OCI-LY7 (cell line): ENCODE data around the gene HS2ST1. TPM values are rescaled to one million over a fixed set of nuclear protein-coding genes. Genes with fewer than 3 reads are reported as not detected.

Experiments used
- BruUV-seq: library from RNA; stranded (reverse); fragments of 400-500 nt; replicated peaks from 2 replicates; lab custom pipeline; 2021; lab: Mats Ljungman, UMichigan
- CTCF ChIA-PET: fragments of 300-600 bp; sonication (Branson Sonifier 250); formaldehyde crosslinking; loops from one replicate; lab custom pipeline; 2022; ENCODE audit warnings: antibody characterized with exemption; ENCODE audit not compliant: unreplicated experiment; lab: Charles Lee
- POLR2A ChIA-PET: fragments of 300-600 bp; sonication (Branson Sonifier 250); formaldehyde crosslinking; loops from one replicate; lab custom pipeline; 2022; ENCODE audit warnings: antibody characterized with exemption; lab: Charles Lee
- DNase-seq: peaks from one replicate; pipeline ENCODE4 v3.0.0-alpha.2; 2015; ENCODE audit warnings: low spot score
- H2AFZ ChIP-seq: fragments of 200-600 bp; sonication (generic), shearing (Covaris generic); 2 replicates; pipeline ENCODE4 v1.6.1; 2014; ENCODE audit warnings: mild to moderate bottlenecking, antibody characterized with exemption, low read length, moderate library complexity
- H3K27ac ChIP-seq: fragments of 200-600 bp; sonication (generic); 2 replicates; pipeline ENCODE4 v1.5.1; 2014; ENCODE audit warnings: mixed run types, low read depth, mild to moderate bottlenecking, moderate library complexity, low read length, inconsistent platforms; ENCODE audit not compliant: poor library complexity, severe bottlenecking
- H3K36me3 ChIP-seq: fragments of 200-600 bp; sonication (generic); 2 replicates; pipeline ENCODE4 v1.6.1; 2014; ENCODE audit warnings: mild to moderate bottlenecking, antibody characterized with exemption, low read length, moderate library complexity, mixed read lengths; ENCODE audit not compliant: insufficient read depth
- H3K4me1 ChIP-seq: fragments of 200-600 bp; sonication (generic); 2 replicates; pipeline ENCODE4 v1.5.1; 2014; ENCODE audit warnings: mild to moderate bottlenecking, low read length; ENCODE audit not compliant: insufficient read depth, poor library complexity, severe bottlenecking
- H3K4me2 ChIP-seq: fragments of 200-600 bp; sonication (generic); 2 replicates; pipeline ENCODE4 v1.6.1; 2014; ENCODE audit warnings: mild to moderate bottlenecking, low read length
- H3K4me3 ChIP-seq: fragments of 200-600 bp; sonication (generic); 2 replicates; pipeline ENCODE4 v1.5.1; 2014; ENCODE audit warnings: mild to moderate bottlenecking, low read depth, low read length; ENCODE audit not compliant: poor library complexity, severe bottlenecking
- H3K79me2 ChIP-seq: fragments of 200-600 bp; sonication (generic); 2 replicates; pipeline ENCODE4 v1.6.1; 2016; ENCODE audit warnings: low read depth, mild to moderate bottlenecking, low read length, moderate library complexity, mixed read lengths; ENCODE audit not compliant: insufficient read depth
- H3K9me2 ChIP-seq: fragments of 200-600 bp; sonication (generic); 2 replicates; pipeline ENCODE4 v1.6.1; 2016; ENCODE audit warnings: mild to moderate bottlenecking, low read length, mixed read lengths; ENCODE audit not compliant: insufficient read depth
- H3K9me3 ChIP-seq: fragments of 200-600 bp; sonication (generic); 2 replicates; pipeline ENCODE4 v1.6.1; 2014; ENCODE audit warnings: mild to moderate bottlenecking, mixed run types, low read length, mixed read lengths
- H4K20me1 ChIP-seq: fragments of 200-600 bp; sonication (generic); 2 replicates; pipeline ENCODE4 v1.6.1; 2014; ENCODE audit warnings: mild to moderate bottlenecking, antibody characterized with exemption, low read length, moderate library complexity, mixed read lengths; ENCODE audit not compliant: insufficient read depth
- CTCF ChIP-seq: fragments of 200-600 bp; sonication (generic); conservative IDR thresholded peaks from 2 replicates; pipeline ENCODE4 v1.5.1; 2014; ENCODE audit warnings: mild to moderate bottlenecking, antibody characterized with exemption, low read length, moderate library complexity, mixed read lengths
- EZH2phosphoT487 ChIP-seq: fragments of 200-600 bp; sonication (generic); IDR thresholded peaks from 2 replicates; pipeline ENCODE4 v1.6.1; 2018; ENCODE audit warnings: low read depth, borderline replicate concordance, mild to moderate bottlenecking, mixed run types, antibody characterized with exemption, low read length, moderate library complexity, mixed read lengths
- intact Hi-C: fragments of 100-400 bp; cut with micrococcal nuclease; formaldehyde crosslinking; loops from one replicate; pipeline ENCODE4 v1.10.0; 2022; ENCODE audit not compliant: unreplicated experiment
- total RNA-seq, 2 experiments: library from RNA; depleted of rRNA in 1 of 2; stranded (reverse); fragments of >200 nt in 1 of 2; shearing (Covaris generic) in 1 of 2; gene quantifications; 2 replicates each; pipeline ENCODE4 v1.2.3, GENCODE V29; 2014 to 2022

Gene HS2ST1
- total RNA-seq, 2 experiments from 2014 or later: 20.9 to 63.7 TPM

DNA sequence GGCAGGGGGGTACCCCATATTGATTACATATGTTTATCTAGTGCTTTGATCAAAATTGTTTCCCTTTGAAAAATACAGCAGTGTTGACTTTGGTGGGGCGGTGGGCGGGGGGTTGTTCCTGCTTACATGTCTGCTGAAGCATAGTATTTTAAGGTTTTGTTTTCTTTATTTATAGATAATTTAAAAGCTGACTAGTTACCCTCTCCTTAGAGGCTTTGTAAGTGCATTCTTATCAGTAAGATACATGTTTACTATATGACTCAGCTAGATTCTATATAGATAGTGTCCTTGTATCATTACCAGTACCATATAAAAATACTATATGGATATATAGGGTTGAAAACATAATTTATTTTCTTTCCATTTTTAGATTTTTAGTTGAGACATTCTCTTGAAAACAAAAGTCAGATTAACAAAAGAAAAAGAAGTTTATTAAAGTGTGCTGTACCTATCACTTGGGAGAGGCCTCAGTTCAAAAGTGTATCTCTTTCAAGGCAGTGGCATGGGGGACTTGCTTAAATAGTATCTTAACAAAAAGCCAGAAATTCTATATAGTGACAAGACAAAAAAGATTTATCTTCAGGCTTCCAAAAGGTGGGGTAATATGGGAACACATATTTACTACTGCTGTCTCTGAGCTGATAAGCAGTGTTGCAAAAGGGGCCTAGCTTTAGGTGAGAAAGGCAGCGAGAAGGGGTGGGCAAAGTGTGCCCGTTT lies 79.0 kb downstream of the HS2ST1 start:
- no peak for DNase-seq
- Histone ChIP-seq H3K4me1 (peaks cover 4% of the 10 kb centered on the region), H3K9me3 (0 out of 2 replicates have a peak, but pooled peaks cover 1% of the 10 kb centered on the region), H3K4me2 (no peak overlapping the region), H2AFZ (no peak overlapping the region), H3K79me2 (peaks cover 86% of the 10 kb centered on the region), H4K20me1 (no peaks in the 10 kb centered on the region), H3K4me3 (no peak overlapping the region), H3K36me3 (peaks cover 55% of the 10 kb centered on the region), H3K27ac (no peak overlapping the region), H3K9me2 (no peaks in the 10 kb centered on the region)
- POLR2A ChIA-PET: interaction anchor here (0.7 to 2.1 kb wide), 3 partner anchors 9 to 29 kb away, joined by 3 to 13 read pairs (median 3); no protein-coding TSS in a partner anchor
- BruUV-seq: no TSS peak
- no peak for TF ChIP-seq CTCF
- no peak for TF ChIP-seq EZH2phosphoT487
- CTCF ChIA-PET: interaction anchor here (0.6 kb wide), 1 partner anchor 22 kb away, joined by 3 read pairs; no protein-coding TSS in a partner anchor
- intact Hi-C loops: no loop called here

- no TSS peak for BruUV-seq
- DNase-seq: no peak
- Histone ChIP-seq H3K9me2 (no peaks in the 10 kb centered on the region), H3K36me3 (peaks cover 56% of the 10 kb centered on the region), H3K79me2 (peaks cover 90% of the 10 kb centered on the region), H3K9me3 (0 out of 2 replicates have a peak, but pooled peaks cover 6% of the 10 kb centered on the region), H3K4me1 (peaks cover 4% of the 10 kb centered on the region), H2AFZ (no peak overlapping the region), H3K27ac (no peak overlapping the region), H3K4me2 (no peak overlapping the region), H3K4me3 (no peak overlapping the region), H4K20me1 (no peaks in the 10 kb centered on the region)
- ChIA-PET POLR2A (interaction anchor here (1.7 to 2.1 kb wide), 2 partner anchors 10 to 18 kb away, joined by 3 to 13 read pairs; no protein-coding TSS in a partner anchor), CTCF (no interaction called here)
- intact Hi-C loops: no loop called here
- TF ChIP-seq EZH2phosphoT487 (no peak), CTCF (no peak)
Measured at GRCh38 chr1:86994061-86994460, 79.6 kb downstream of the HS2ST1 start.

GRCh38 chr1:86997538-86997937 lies 83.1 kb downstream of the HS2ST1 start:
- no peak for DNase-seq
- ChIA-PET CTCF (no interaction called here), POLR2A (interaction anchor here (0.6 to 1.4 kb wide), 5 partner anchors 9 to 85 kb away, joined by 3 to 6 read pairs (median 3); no protein-coding TSS in a partner anchor)
- no peak overlapping the region for H3K4me2 ChIP-seq
- H2AFZ ChIP-seq: no peak overlapping the region
- no TSS peak for BruUV-seq
- peaks cover 6% of the 10 kb centered on the region; the same call in 1 of the 2 replicates for H3K9me3 ChIP-seq
- peaks cover 62% of the 10 kb centered on the region for H3K36me3 ChIP-seq
- intact Hi-C loops: no loop called here
- H3K4me3 ChIP-seq: no peak overlapping the region
- H4K20me1 ChIP-seq: no peaks in the 10 kb centered on the region
- H3K79me2 ChIP-seq: peaks cover 95% of the 10 kb centered on the region
- no peaks in the 10 kb centered on the region for H3K9me2 ChIP-seq
- H3K27ac ChIP-seq: no peak overlapping the region
- H3K4me1 ChIP-seq: peaks cover 4% of the 10 kb centered on the region
- TF ChIP-seq CTCF: no peak
- TF ChIP-seq EZH2phosphoT487: no peak
